ENCODE results near the gene CCZ1.
"Not testable (repeated sequence)": the region's sequence is repeated elsewhere in the genome, so short reads cannot be mapped to it uniquely, and the experiment has no call there.

- not testable (repeated sequence) for TF ChIP-seq CTCF (IDR thresholded peaks at IDR 0.05; ENCODE audit: low read depth, low read length, missing input control); REST (IDR thresholded peaks at IDR 0.05); JUND (IDR thresholded peaks at IDR 0.05); MAX (IDR thresholded peaks at IDR 0.05); YY1 (IDR thresholded peaks at IDR 0.05); TAF1 (conservative IDR thresholded peaks at IDR 0.05); RAD21 (IDR thresholded peaks at IDR 0.05); GABPA (IDR thresholded peaks at IDR 0.05 in 1 of 2, conservative IDR thresholded peaks at IDR 0.05 in 1 of 2); EGR1 (IDR thresholded peaks at IDR 0.05; ENCODE audit: low read depth in 2 of 2); RXRA (IDR thresholded peaks at IDR 0.05); HNF4G (IDR thresholded peaks at IDR 0.05); ATF3 (IDR thresholded peaks at IDR 0.05)
These were observed 1.1 kb upstream of the CCZ1 start for GRCh38 chr7:5897369-5897919.
